Measurements from ENCODE around the gene PRKN.

The PRKN gene

GRCh38 chr6:162165479-162165878, 562.1 kb downstream of the PRKN start:
- H3K9ac ChIP-seq (ENCODE audit: low read length in 5 of 5): no peak overlapping the region
- H3K36me3 ChIP-seq (ENCODE audit: control insufficient read depth in 5 of 5, insufficient read depth in 5 of 5, low read length in 5 of 5): no peaks in the 10 kb centered on the region
- H3K27ac ChIP-seq (ENCODE audit: low read depth, low read length): no peak overlapping the region
- no peak overlapping the region for H3K4me3 ChIP-seq (ENCODE audit: low read depth in 1 of 5, low read length in 5 of 5)
- H3K4me1 ChIP-seq (ENCODE audit: control insufficient read depth in 5 of 5, insufficient read depth in 5 of 5, low read length in 5 of 5): no peaks in the 10 kb centered on the region
- no peaks in the 10 kb centered on the region for H3K9me3 ChIP-seq (ENCODE audit: control insufficient read depth in 5 of 5, low read length in 5 of 5)
- H3K27me3 ChIP-seq (ENCODE audit: control insufficient read depth in 5 of 5, insufficient read depth in 4 of 5, low read length in 5 of 5): no peaks in the 10 kb centered on the region

- Histone ChIP-seq H3K4me1 (ENCODE audit: control insufficient read depth in 5 of 5, insufficient read depth in 5 of 5, low read length in 5 of 5) (no peaks in the 10 kb centered on the region), H3K4me3 (ENCODE audit: low read depth in 1 of 5, low read length in 5 of 5) (no peak overlapping the region), H3K36me3 (ENCODE audit: control insufficient read depth in 5 of 5, insufficient read depth in 5 of 5, low read length in 5 of 5) (peaks cover 0 to 2% (median 0%) of the 10 kb centered on the region in 5 donors), H3K27me3 (ENCODE audit: control insufficient read depth in 5 of 5, insufficient read depth in 4 of 5, low read length in 5 of 5) (no peaks in the 10 kb centered on the region), H3K27ac (ENCODE audit: low read depth, low read length) (no peak overlapping the region), H3K9ac (ENCODE audit: low read length in 5 of 5) (no peak overlapping the region), H3K9me3 (ENCODE audit: control insufficient read depth in 5 of 5, low read length in 5 of 5) (peaks cover 0 to 7% (median 3%) of the 10 kb centered on the region in 5 donors)
Observed at GRCh38 chr6:162157167-162157870, 570.2 kb downstream of the PRKN start.

- H3K27me3 ChIP-seq (ENCODE audit: control insufficient read depth in 5 of 5, insufficient read depth in 4 of 5, low read length in 5 of 5): no peaks in the 10 kb centered on the region
- H3K9me3 ChIP-seq (ENCODE audit: control insufficient read depth in 5 of 5, low read length in 5 of 5): peaks cover 0 to 7% (median 3%) of the 10 kb centered on the region in 5 donors
- no peak overlapping the region for H3K4me3 ChIP-seq (ENCODE audit: low read depth in 1 of 5, low read length in 5 of 5)
- peaks cover 0 to 2% (median 0%) of the 10 kb centered on the region in 5 donors for H3K36me3 ChIP-seq (ENCODE audit: control insufficient read depth in 5 of 5, insufficient read depth in 5 of 5, low read length in 5 of 5)
- H3K4me1 ChIP-seq (ENCODE audit: control insufficient read depth in 5 of 5, insufficient read depth in 5 of 5, low read length in 5 of 5): peaks cover 0 to 4% (median 1%) of the 10 kb centered on the region in 5 donors
- H3K9ac ChIP-seq (ENCODE audit: low read length in 5 of 5): no peak overlapping the region
- H3K27ac ChIP-seq (ENCODE audit: low read depth, low read length): no peak overlapping the region
Observed at GRCh38 chr6:162156146-162156545, 571.4 kb downstream of the PRKN start.

- Histone ChIP-seq H3K4me3 (ENCODE audit: low read depth in 1 of 5, low read length in 5 of 5) (no peak overlapping the region), H3K9ac (ENCODE audit: low read length in 5 of 5) (no peak overlapping the region), H3K36me3 (ENCODE audit: control insufficient read depth in 5 of 5, insufficient read depth in 5 of 5, low read length in 5 of 5) (peaks cover 0 to 2% (median 0%) of the 10 kb centered on the region in 5 donors)
Observed at GRCh38 chr6:162154930-162155329, 572.6 kb downstream of the PRKN start.

GRCh38 chr6:162154001-162154400, 573.6 kb downstream of the PRKN start:
- peaks cover 0 to 7% (median 3%) of the 10 kb centered on the region in 5 donors for H3K9me3 ChIP-seq (ENCODE audit: control insufficient read depth in 5 of 5, low read length in 5 of 5)

More at GRCh38 chr6:162154930-162155329, 572.6 kb downstream of the PRKN start:
- Histone ChIP-seq H3K27ac (ENCODE audit: low read depth, low read length) (no peak overlapping the region), H3K4me1 (ENCODE audit: control insufficient read depth in 5 of 5, insufficient read depth in 5 of 5, low read length in 5 of 5) (peaks cover 0 to 10% (median 8%) of the 10 kb centered on the region in 5 donors), H3K27me3 (ENCODE audit: control insufficient read depth in 5 of 5, insufficient read depth in 4 of 5, low read length in 5 of 5) (no peaks in the 10 kb centered on the region), H3K9me3 (ENCODE audit: control insufficient read depth in 5 of 5, low read length in 5 of 5) (peaks cover 0 to 7% (median 3%) of the 10 kb centered on the region in 5 donors)

DNA sequence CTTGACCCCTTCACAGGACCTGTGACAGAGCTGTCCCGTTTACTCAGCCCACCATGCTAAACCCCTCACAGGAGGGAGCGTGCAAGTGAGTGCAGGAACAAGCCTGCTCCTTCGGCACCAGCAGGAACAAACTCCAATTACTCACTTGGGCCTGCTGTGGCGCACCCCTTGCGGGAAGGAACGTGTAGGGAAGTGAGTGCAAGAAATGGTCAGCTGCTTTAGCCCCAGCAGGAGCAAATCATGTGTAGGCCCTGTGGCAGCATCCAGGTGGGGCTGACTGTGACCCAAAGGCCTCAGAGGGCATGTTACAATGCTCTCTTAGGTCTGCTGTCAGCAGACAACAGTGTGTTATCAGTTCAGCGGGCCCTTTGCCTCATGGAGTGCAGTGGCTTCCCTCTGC, 574.4 kb downstream of the PRKN start:
- Histone ChIP-seq H3K4me3 (ENCODE audit: low read depth in 1 of 5, low read length in 5 of 5) (no peak overlapping the region), H3K9ac (ENCODE audit: low read length in 5 of 5) (no peak overlapping the region), H3K36me3 (ENCODE audit: control insufficient read depth in 5 of 5, insufficient read depth in 5 of 5, low read length in 5 of 5) (peaks cover 0 to 2% (median 0%) of the 10 kb centered on the region in 5 donors), H3K27ac (ENCODE audit: low read depth, low read length) (no peak overlapping the region), H3K4me1 (ENCODE audit: control insufficient read depth in 5 of 5, insufficient read depth in 5 of 5, low read length in 5 of 5) (peaks cover 0 to 10% (median 8%) of the 10 kb centered on the region in 5 donors), H3K27me3 (ENCODE audit: control insufficient read depth in 5 of 5, insufficient read depth in 4 of 5, low read length in 5 of 5) (no peaks in the 10 kb centered on the region), H3K9me3 (ENCODE audit: control insufficient read depth in 5 of 5, low read length in 5 of 5) (peaks cover 0 to 7% (median 3%) of the 10 kb centered on the region in 5 donors)

More at GRCh38 chr6:162154001-162154400, 573.6 kb downstream of the PRKN start:
- no peak overlapping the region for H3K27ac ChIP-seq (ENCODE audit: low read depth, low read length)
- H3K27me3 ChIP-seq (ENCODE audit: control insufficient read depth in 5 of 5, insufficient read depth in 4 of 5, low read length in 5 of 5): no peaks in the 10 kb centered on the region
- no peak overlapping the region for H3K4me3 ChIP-seq (ENCODE audit: low read depth in 1 of 5, low read length in 5 of 5)
- peaks cover 0 to 2% (median 0%) of the 10 kb centered on the region in 5 donors for H3K36me3 ChIP-seq (ENCODE audit: control insufficient read depth in 5 of 5, insufficient read depth in 5 of 5, low read length in 5 of 5)
- no peak overlapping the region for H3K9ac ChIP-seq (ENCODE audit: low read length in 5 of 5)
- H3K4me1 ChIP-seq (ENCODE audit: control insufficient read depth in 5 of 5, insufficient read depth in 5 of 5, low read length in 5 of 5): peaks cover 0 to 10% (median 8%) of the 10 kb centered on the region in 5 donors

DNA sequence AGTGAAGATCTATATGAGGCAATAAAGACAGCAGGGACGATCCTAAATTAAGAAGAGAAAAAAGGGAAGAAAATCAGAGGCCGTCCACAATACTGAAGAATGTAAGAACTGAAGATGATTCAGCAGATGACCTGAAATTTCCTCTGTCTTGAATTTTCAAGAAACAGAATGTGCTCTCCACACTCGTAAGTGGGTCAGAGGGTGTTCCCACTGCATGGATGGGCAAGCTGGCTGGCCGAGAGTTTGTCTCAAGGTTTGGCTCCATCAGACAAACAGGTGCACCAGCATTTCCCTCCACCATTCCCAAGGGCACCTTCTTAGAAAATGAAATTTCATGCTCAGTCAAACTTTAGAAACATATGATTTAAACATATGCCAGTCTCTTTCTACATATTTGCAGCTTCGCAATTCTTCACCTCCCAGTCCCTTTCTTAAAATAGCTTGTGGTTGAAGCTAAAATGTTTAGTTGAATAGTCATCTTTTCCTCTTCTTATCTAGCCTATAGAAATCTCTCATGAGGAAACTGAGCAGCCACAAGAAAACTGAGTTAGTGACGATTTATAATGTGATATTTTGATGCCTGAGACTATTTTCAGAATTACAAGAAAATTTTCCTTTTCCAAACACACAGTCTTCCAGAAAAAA, 576.4 kb downstream of the PRKN start:
- H3K9ac ChIP-seq (ENCODE audit: low read length in 5 of 5): no peak overlapping the region
- H3K27me3 ChIP-seq (ENCODE audit: control insufficient read depth in 5 of 5, insufficient read depth in 4 of 5, low read length in 5 of 5): no peaks in the 10 kb centered on the region
- H3K36me3 ChIP-seq (ENCODE audit: control insufficient read depth in 5 of 5, insufficient read depth in 5 of 5, low read length in 5 of 5): peaks cover 0 to 2% (median 0%) of the 10 kb centered on the region in 5 donors
- H3K4me1 ChIP-seq (ENCODE audit: control insufficient read depth in 5 of 5, insufficient read depth in 5 of 5, low read length in 5 of 5): peaks cover 0 to 10% (median 8%) of the 10 kb centered on the region in 5 donors
- peaks cover 0 to 7% (median 3%) of the 10 kb centered on the region in 5 donors for H3K9me3 ChIP-seq (ENCODE audit: control insufficient read depth in 5 of 5, low read length in 5 of 5)
- H3K27ac ChIP-seq (ENCODE audit: low read depth, low read length): no peak overlapping the region
- no peak overlapping the region for H3K4me3 ChIP-seq (ENCODE audit: low read depth in 1 of 5, low read length in 5 of 5)

DNA sequence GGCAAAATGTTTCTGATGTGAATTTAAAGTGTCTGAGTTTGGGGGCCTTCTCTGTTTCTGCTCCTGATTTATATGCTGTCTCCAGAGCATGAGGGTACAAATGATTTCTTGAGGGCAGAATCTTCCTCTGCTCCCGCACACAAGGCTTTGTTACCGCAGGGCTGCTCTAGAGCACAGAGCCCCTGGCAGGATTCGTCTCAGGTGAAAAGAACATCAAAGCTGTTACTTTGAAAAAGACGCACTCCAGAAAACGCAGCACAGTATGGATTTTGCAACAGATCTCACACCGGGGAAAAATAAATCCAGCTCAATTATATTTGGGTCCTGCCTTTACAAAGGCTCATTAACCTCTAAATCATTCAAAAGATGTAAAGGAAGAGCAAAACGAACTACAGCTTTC, 577.3 kb downstream of the PRKN start:
- H3K9me3 ChIP-seq (ENCODE audit: control insufficient read depth in 5 of 5, low read length in 5 of 5): peaks cover 0 to 7% (median 3%) of the 10 kb centered on the region in 5 donors
- no peak overlapping the region for H3K9ac ChIP-seq (ENCODE audit: low read length in 5 of 5)
- no peak overlapping the region for H3K27ac ChIP-seq (ENCODE audit: low read depth, low read length)

DNA sequence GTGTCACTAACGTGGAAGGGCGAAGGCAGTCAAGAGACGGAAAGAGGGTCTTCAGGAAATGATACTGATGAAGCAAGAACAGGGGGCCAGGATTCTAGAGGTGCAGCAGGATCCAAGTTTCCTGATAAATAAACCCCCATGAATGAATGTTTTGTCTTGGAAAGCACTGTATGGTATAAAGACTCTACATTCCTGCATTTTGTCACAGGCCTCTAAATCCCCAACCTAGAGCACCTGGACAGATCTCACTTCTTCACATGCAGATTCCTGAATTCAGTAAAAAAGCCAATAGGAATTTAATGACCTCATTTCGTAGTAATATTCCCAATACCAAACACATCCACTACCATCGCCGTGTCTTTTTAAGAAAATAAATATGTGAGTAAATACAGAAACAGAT, 577.8 kb downstream of the PRKN start:
- Histone ChIP-seq H3K4me3 (ENCODE audit: low read depth in 1 of 5, low read length in 5 of 5) (no peak overlapping the region), H3K36me3 (ENCODE audit: control insufficient read depth in 5 of 5, insufficient read depth in 5 of 5, low read length in 5 of 5) (peaks cover 0 to 2% (median 0%) of the 10 kb centered on the region in 5 donors)

More for the DNA sequence above, 577.3 kb downstream of the PRKN start:
- Histone ChIP-seq H3K36me3 (ENCODE audit: control insufficient read depth in 5 of 5, insufficient read depth in 5 of 5, low read length in 5 of 5) (peaks cover 0 to 2% (median 0%) of the 10 kb centered on the region in 5 donors), H3K4me3 (ENCODE audit: low read depth in 1 of 5, low read length in 5 of 5) (no peak overlapping the region), H3K4me1 (ENCODE audit: control insufficient read depth in 5 of 5, insufficient read depth in 5 of 5, low read length in 5 of 5) (peaks cover 0 to 10% (median 8%) of the 10 kb centered on the region in 5 donors), H3K27me3 (ENCODE audit: control insufficient read depth in 5 of 5, insufficient read depth in 4 of 5, low read length in 5 of 5) (no peaks in the 10 kb centered on the region)

DNA sequence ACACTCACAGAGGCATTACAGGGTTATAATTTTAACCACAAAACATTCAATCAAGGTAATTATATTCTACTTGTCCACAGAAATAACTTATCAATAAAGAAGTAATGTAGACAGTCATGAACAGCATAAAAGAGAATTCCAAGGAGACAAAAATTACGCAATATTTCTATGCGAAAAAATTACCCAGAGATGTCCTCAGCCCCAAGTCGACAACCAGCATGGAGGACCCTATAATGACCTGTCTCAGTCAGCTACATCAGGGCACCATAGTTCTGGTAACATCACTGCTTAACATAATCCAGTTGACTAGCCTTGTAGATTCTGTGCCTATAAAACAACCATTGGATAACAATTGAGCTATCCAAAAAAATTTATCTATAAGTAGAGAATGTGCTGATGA, 579.8 kb downstream of the PRKN start:
- no peaks in the 10 kb centered on the region for H3K36me3 ChIP-seq (ENCODE audit: control insufficient read depth in 5 of 5, insufficient read depth in 5 of 5, low read length in 5 of 5)
- H3K4me3 ChIP-seq (ENCODE audit: low read depth in 1 of 5, low read length in 5 of 5): no peak overlapping the region
- no peaks in the 10 kb centered on the region for H3K9me3 ChIP-seq (ENCODE audit: control insufficient read depth in 5 of 5, low read length in 5 of 5)
- no peak overlapping the region for H3K9ac ChIP-seq (ENCODE audit: low read length in 5 of 5)
- H3K27me3 ChIP-seq (ENCODE audit: control insufficient read depth in 5 of 5, insufficient read depth in 4 of 5, low read length in 5 of 5): no peaks in the 10 kb centered on the region
- H3K4me1 ChIP-seq (ENCODE audit: control insufficient read depth in 5 of 5, insufficient read depth in 5 of 5, low read length in 5 of 5): peaks cover 0 to 10% (median 8%) of the 10 kb centered on the region in 5 donors
- no peak overlapping the region for H3K27ac ChIP-seq (ENCODE audit: low read depth, low read length)

More for the DNA sequence above, 577.8 kb downstream of the PRKN start:
- Histone ChIP-seq H3K27ac (ENCODE audit: low read depth, low read length) (no peak overlapping the region), H3K27me3 (ENCODE audit: control insufficient read depth in 5 of 5, insufficient read depth in 4 of 5, low read length in 5 of 5) (no peaks in the 10 kb centered on the region), H3K9me3 (ENCODE audit: control insufficient read depth in 5 of 5, low read length in 5 of 5) (peaks cover 0 to 7% (median 3%) of the 10 kb centered on the region in 5 donors), H3K4me1 (ENCODE audit: control insufficient read depth in 5 of 5, insufficient read depth in 5 of 5, low read length in 5 of 5) (peaks cover 0 to 10% (median 8%) of the 10 kb centered on the region in 5 donors), H3K9ac (ENCODE audit: low read length in 5 of 5) (no peak overlapping the region)
